Endothelial cell of umbilical vein (primary cell): ENCODE results near the gene ABL1. TPM values are rescaled to one million over a fixed set of nuclear protein-coding genes. Genes with fewer than 3 reads are reported as not detected.

ENCODE experiments used
- BruUV-seq: library from RNA; stranded (reverse); fragments of 400-500 nt; replicated peaks from 2 replicates; lab custom pipeline; 2021; lab: Mats Ljungman, UMichigan
- CTCF ChIA-PET: fragments of 300-600, 350-600 bp; sonication (Branson Sonifier 250); formaldehyde crosslinking; loops from one replicate; lab custom pipeline; 2021; ENCODE audit warnings: antibody characterized with exemption, inconsistent platforms; lab: Charles Lee
- POLR2A ChIA-PET: fragments of 300-600, 350-600 bp; sonication (Branson Sonifier 250); formaldehyde crosslinking; loops from one replicate; lab custom pipeline; 2021; ENCODE audit warnings: antibody characterized with exemption, inconsistent platforms; lab: Charles Lee
- DNase-seq: peaks from one replicate; pipeline ENCODE4 v3.0.0-alpha.2; 2011; ENCODE audit warnings: low read depth, low spot score
- FAIRE-seq: peaks from 2 replicates; lab custom pipeline; 2011; peaks lifted over from hg19 to GRCh38; lab: Jason Lieb, UNC
- H2AFZ ChIP-seq: 2 replicates; pipeline ENCODE4 v1.6.0; 2012; ENCODE audit warnings: low read depth, low read length, control low read depth, inconsistent platforms
- H3K27ac ChIP-seq: 2 replicates; pipeline ENCODE4 v1.5.1; 2011; ENCODE audit warnings: low read depth, mild to moderate bottlenecking, control low read depth, low read length, moderate library complexity; ENCODE audit not compliant: insufficient read depth
- H3K27me3 ChIP-seq, 2 experiments: 2 replicates each; pipeline versions ENCODE4 v1.6.0 to v1.6.1; 2011; ENCODE audit warnings: low read length in 2 of 2, mixed read lengths in 1 of 2; ENCODE audit not compliant: control insufficient read depth in 2 of 2, insufficient read depth in 2 of 2
- H3K36me3 ChIP-seq, 2 experiments: 2 replicates in 1 of 2; 3 replicates in 1 of 2; pipeline ENCODE4 v1.5.1; 2011; ENCODE audit warnings: low read length in 2 of 2, mild to moderate bottlenecking in 1 of 2, moderate library complexity in 1 of 2; ENCODE audit not compliant: control insufficient read depth in 2 of 2, insufficient read depth in 2 of 2; ENCODE audit errors: extremely low read depth in 1 of 2
- H3K4me1 ChIP-seq: 3 replicates; pipeline ENCODE4 v1.5.1; 2011; ENCODE audit warnings: mild to moderate bottlenecking, low read length; ENCODE audit not compliant: control insufficient read depth, insufficient read depth; ENCODE audit errors: extremely low read depth
- H3K4me2 ChIP-seq: 2 replicates; pipeline ENCODE4 v1.6.1; 2011; ENCODE audit warnings: low read length, control low read depth, mixed read lengths; ENCODE audit not compliant: insufficient read depth
- H3K4me3 ChIP-seq, 3 experiments: fragments of 200-600 bp in 1 of 3; sonication (generic), shearing (Covaris generic) in 1 of 3; replicated peaks in 1 of 3; 2 replicates each; pipeline ENCODE4 v1.5.1; 2011 to 2016; ENCODE audit warnings: control low read depth in 3 of 3, low read length in 3 of 3, mild to moderate bottlenecking in 2 of 3, inconsistent platforms in 1 of 3, low read depth in 1 of 3, moderate library complexity in 1 of 3; ENCODE audit not compliant: insufficient read depth in 1 of 3
- H3K79me2 ChIP-seq: 2 replicates; pipeline ENCODE4 v1.6.0; 2012; ENCODE audit warnings: low read length, inconsistent platforms; ENCODE audit not compliant: control insufficient read depth, insufficient read depth
- H3K9ac ChIP-seq: replicated peaks from 2 replicates; pipeline ENCODE3; 2011; ENCODE audit warnings: low read length, control low read depth; ENCODE audit not compliant: insufficient read depth; ENCODE audit errors: extremely low read depth
- H3K9me1 ChIP-seq: replicated peaks from 3 replicates; pipeline ENCODE4 v1.6.0; 2011; ENCODE audit warnings: mild to moderate bottlenecking, low read length; ENCODE audit not compliant: control insufficient read depth, insufficient read depth; ENCODE audit errors: extremely low read depth
- H3K9me3 ChIP-seq: replicated peaks from 2 replicates; pipeline ENCODE4 v1.5.1; 2012; ENCODE audit warnings: low read length, inconsistent platforms; ENCODE audit not compliant: control insufficient read depth, insufficient read depth
- H4K20me1 ChIP-seq: replicated peaks from 2 replicates; pipeline ENCODE3; 2011; ENCODE audit warnings: mild to moderate bottlenecking, low read length; ENCODE audit not compliant: control insufficient read depth, insufficient read depth; ENCODE audit errors: extremely low read depth
- CTCF ChIP-seq, 2 donors: IDR thresholded peaks; 1 replicate in 1 of 2; 2 replicates in 1 of 2; pipeline ENCODE4 v1.5.1; 2011; ENCODE audit warnings: low read length in 2 of 2, mild to moderate bottlenecking in 2 of 2, moderate library complexity in 2 of 2, control low read depth in 1 of 2, inconsistent platforms in 1 of 2, low read depth in 1 of 2; ENCODE audit not compliant: insufficient read depth in 1 of 2; ENCODE audit errors: extremely low read depth in 1 of 2
- EZH2 ChIP-seq: IDR thresholded peaks from 2 replicates; pipeline ENCODE4 v1.6.1; 2012; ENCODE audit warnings: borderline replicate concordance, low read depth, mild to moderate bottlenecking, moderate library complexity, low read length, inconsistent platforms; ENCODE audit not compliant: severe bottlenecking
- FOS ChIP-seq: IDR thresholded peaks from 2 replicates; pipeline ENCODE4 v1.6.1; 2011; ENCODE audit warnings: mild to moderate bottlenecking, low read length, moderate library complexity, borderline replicate concordance; ENCODE audit not compliant: insufficient read depth
- GATA2 ChIP-seq: IDR thresholded peaks from 2 replicates; pipeline ENCODE4 v1.7.0; 2011; ENCODE audit warnings: low read depth, mild to moderate bottlenecking, moderate library complexity, mixed read lengths, low read length; ENCODE audit not compliant: insufficient read length, insufficient read depth
- JUN ChIP-seq: IDR thresholded peaks from 2 replicates; pipeline ENCODE4 v1.6.1; 2011; ENCODE audit warnings: borderline replicate concordance, low read depth; ENCODE audit not compliant: insufficient read length, insufficient read depth
- MAX ChIP-seq: IDR thresholded peaks from 2 replicates; pipeline ENCODE4 v1.6.1; 2011; ENCODE audit not compliant: insufficient read depth, insufficient read length
- MYC ChIP-seq: IDR thresholded peaks from one replicate; pipeline ENCODE4 v1.6.1; 2011; ENCODE audit warnings: mild to moderate bottlenecking, low read depth, low read length
- POLR2A ChIP-seq: IDR thresholded peaks from 2 replicates; pipeline ENCODE4 v1.6.1; 2012; ENCODE audit warnings: low read depth, mild to moderate bottlenecking, control low read depth, low read length
- POLR2AphosphoS5 ChIP-seq: IDR thresholded peaks from 2 replicates; pipeline ENCODE4 v1.6.1; 2012; ENCODE audit warnings: low read depth, mild to moderate bottlenecking, control low read depth, low read length, moderate library complexity; ENCODE audit not compliant: insufficient read depth
- dilution Hi-C: fragments of 300-500 bp; cut with MboI; formaldehyde crosslinking; loops from one replicate; pipeline ENCODE4 v1.15.0; 2019; ENCODE audit warnings: low sequenced_read_pairs; ENCODE audit not compliant: extremely low pct_ligation_motif_present
- intact Hi-C: fragments of 100-400 bp; cut with micrococcal nuclease; formaldehyde crosslinking; loops from one replicate; pipeline ENCODE4 v1.10.0; 2022
- polyA plus RNA-seq, 4 experiments: library from polyadenylated mRNA; depleted of rRNA in 3 of 4; stranded (reverse) in 3 of 4; unstranded in 1 of 4; fragments of >200 nt; gene quantifications; 2 replicates each; pipeline versions ENCODE4 v1.2.1 to v1.2.3, GENCODE V29; 2011 to 2012; ENCODE audit warnings: missing spikeins in 1 of 4
- total RNA-seq: library from RNA; stranded (reverse); gene quantifications from 2 replicates; pipeline ENCODE4 v1.2.3, GENCODE V29; 2021

Gene ABL1
- total and polyA plus RNA-seq, 2 donors (not counting 3 experiments of a cell fraction or from before 2014, with no cell fraction given), result 32.1 to 87.1 TPM

- Histone ChIP-seq H4K20me1 (no peaks in the 10 kb centered on the region), H3K4me3 (no peak overlapping the region), H3K79me2 (peaks cover 94% of the 10 kb centered on the region), H3K27me3 (no peaks in the 10 kb centered on the region), H3K27ac (no peak overlapping the region), H3K4me1 (peaks cover 20% of the 10 kb centered on the region), H2AFZ (no peak overlapping the region), H3K4me2 (no peak overlapping the region), H3K9ac (no peak overlapping the region), H3K9me3 (no peaks in the 10 kb centered on the region), H3K36me3 (peaks cover 15 to 17% of the 10 kb centered on the region in 2 experiments), H3K9me1 (no peaks in the 10 kb centered on the region)
- ChIA-PET CTCF (interaction anchor here (0.9 to 1.7 kb wide), 4 partner anchors 9 to 153 kb away, joined by 3 to 4 read pairs (median 3); no protein-coding TSS in a partner anchor), POLR2A (no interaction called here)
- intact Hi-C loops, result no loop called here
- FAIRE-seq, result no peak
- no peak for DNase-seq
- TF ChIP-seq EZH2, result no peak
- TF ChIP-seq CTCF (IDR thresholded peaks at IDR 0.05; ENCODE audit: extremely low read depth in 1 of 2, insufficient read depth in 1 of 2, low read depth in 1 of 2, low read length in 2 of 2), result no peak
- TF ChIP-seq JUN, result no peak
- TF ChIP-seq GATA2, result no peak
- no peak for TF ChIP-seq POLR2A
- TF ChIP-seq POLR2AphosphoS5, result no peak
- no peak for TF ChIP-seq MYC
- TF ChIP-seq FOS, result no peak
- TF ChIP-seq MAX, result no peak
- BruUV-seq, result no TSS peak
- dilution Hi-C loops, result loop anchor here (25.0 kb wide), 1 partner anchor 167 kb away; the partner anchor contains the start of gene EXOSC2
Measured at GRCh38 chr9:130854092-130854491, 19.0 kb downstream of the ABL1 start.
